H1 (cell line): ENCODE data around the gene SLC35F3. TPM values are rescaled to one million over a fixed set of nuclear protein-coding genes. Genes with fewer than 3 reads are reported as not detected.

Source experiments
- BCL11A ChIP-seq, 2 experiments: IDR thresholded peaks; one replicate each; pipeline ENCODE4 v1.6.1; 2011; ENCODE audit warnings: low read depth in 2 of 2, low read length in 2 of 2, mild to moderate bottlenecking in 2 of 2
- POLR2AphosphoS5 ChIP-seq: IDR thresholded peaks from 2 replicates; pipeline ENCODE4 v1.6.1; 2011; ENCODE audit warnings: low read depth, low read length
- POU5F1 ChIP-seq: IDR thresholded peaks from 2 replicates; pipeline ENCODE4 v1.6.1; 2011; ENCODE audit warnings: low read depth, mild to moderate bottlenecking, low read length, moderate library complexity
- RNF2 ChIP-seq: fragments of 200-900, 300-1000 bp; sonication (generic); IDR thresholded peaks from 2 replicates; pipeline ENCODE4 v1.7.1; 2016; ENCODE audit warnings: borderline replicate concordance, low read depth, mild to moderate bottlenecking, antibody characterized with exemption, low read length; ENCODE audit not compliant: poor library complexity, severe bottlenecking; ENCODE audit errors: missing control alignments
- SIX5 ChIP-seq: IDR thresholded peaks from 2 replicates; pipeline ENCODE4 v1.6.1; 2011; ENCODE audit warnings: mild to moderate bottlenecking, low read depth, low read length
- SP4 ChIP-seq: IDR thresholded peaks from 2 replicates; pipeline ENCODE4 v1.6.1; 2012; ENCODE audit warnings: low read length, inconsistent platforms
- polyA plus RNA-seq, 7 experiments: library from polyadenylated mRNA; depleted of rRNA in 3 of 7; stranded (reverse) in 5 of 7; unstranded in 2 of 7; fragments of >200 nt in 5 of 7; fragments of 200-250 nt in 2 of 7; gene quantifications; 1 replicate in 5 of 7; 2 replicates in 1 of 7; 4 replicates in 1 of 7; pipeline versions ENCODE4 v1.2.1 to v1.2.3, GENCODE V29; 2011 to 2013; ENCODE audit warnings: missing spikeins in 2 of 7, mixed read lengths in 2 of 7
- total RNA-seq: library from RNA; stranded (reverse); fragmentation: NEBNext Ultra II Directional; extraction: Animal tissue kit (Norgen Biotek cat#: 25700); gene quantifications from 2 replicates; pipeline ENCODE4 v1.2.1, GENCODE V29; 2021

Gene SLC35F3
- total and polyA plus RNA-seq, 2 of the 8 experiments (the other 6 are each of a cell fraction or from before 2014, with no cell fraction given): 0.78 to 1.2 TPM

GRCh38 chr1:234123867-234124266 is 219.4 kb downstream of the SLC35F3 start (continued):
- TF ChIP-seq RNF2: no peak
- no peak for TF ChIP-seq BCL11A (IDR thresholded peaks at IDR 0.05; ENCODE audit: low read depth in 2 of 2, low read length in 2 of 2)
- no peak for TF ChIP-seq POU5F1
- no peak for TF ChIP-seq SIX5
- no peak for TF ChIP-seq SP4
- TF ChIP-seq POLR2AphosphoS5: no peak
